Loucy (cell line): ENCODE results near the gene UCK2.

Experiments used
- EZH2phosphoT487 ChIP-seq: fragments of 200-600 bp; IDR thresholded peaks from 2 replicates; pipeline ENCODE4 v1.6.1; 2018; ENCODE audit warnings: antibody characterized with exemption, mild to moderate bottlenecking, moderate library complexity, borderline replicate concordance
- TF ChIP-seq, protein P1 (sequence below): fragments of 200-600 bp; sonication (generic); conservative IDR thresholded peaks from 2 replicates; pipeline ENCODE4 v1.5.1; 2014; ENCODE audit warnings: mild to moderate bottlenecking, antibody characterized with exemption, low read length

DNA sequence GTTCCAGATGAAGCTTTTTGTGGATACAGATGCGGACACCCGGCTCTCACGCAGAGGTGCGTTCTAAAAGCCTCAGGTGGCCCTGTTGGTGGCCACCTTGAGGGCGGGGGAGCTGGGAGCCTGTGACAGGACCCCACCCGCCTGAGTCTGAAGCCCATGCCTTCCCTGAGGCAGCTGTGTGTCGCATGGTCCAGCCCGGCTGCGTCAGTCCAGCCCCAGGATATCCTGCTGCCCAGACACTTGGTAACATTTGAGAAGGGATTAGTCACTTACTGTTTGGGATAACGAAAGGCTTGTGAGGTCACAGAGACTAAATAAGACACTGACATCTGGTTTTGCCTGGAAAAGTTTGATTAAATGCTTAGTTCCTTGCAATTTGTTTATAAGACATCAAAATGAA, 68.9 kb downstream of the UCK2 start:
- TF ChIP-seq, protein P1, sequence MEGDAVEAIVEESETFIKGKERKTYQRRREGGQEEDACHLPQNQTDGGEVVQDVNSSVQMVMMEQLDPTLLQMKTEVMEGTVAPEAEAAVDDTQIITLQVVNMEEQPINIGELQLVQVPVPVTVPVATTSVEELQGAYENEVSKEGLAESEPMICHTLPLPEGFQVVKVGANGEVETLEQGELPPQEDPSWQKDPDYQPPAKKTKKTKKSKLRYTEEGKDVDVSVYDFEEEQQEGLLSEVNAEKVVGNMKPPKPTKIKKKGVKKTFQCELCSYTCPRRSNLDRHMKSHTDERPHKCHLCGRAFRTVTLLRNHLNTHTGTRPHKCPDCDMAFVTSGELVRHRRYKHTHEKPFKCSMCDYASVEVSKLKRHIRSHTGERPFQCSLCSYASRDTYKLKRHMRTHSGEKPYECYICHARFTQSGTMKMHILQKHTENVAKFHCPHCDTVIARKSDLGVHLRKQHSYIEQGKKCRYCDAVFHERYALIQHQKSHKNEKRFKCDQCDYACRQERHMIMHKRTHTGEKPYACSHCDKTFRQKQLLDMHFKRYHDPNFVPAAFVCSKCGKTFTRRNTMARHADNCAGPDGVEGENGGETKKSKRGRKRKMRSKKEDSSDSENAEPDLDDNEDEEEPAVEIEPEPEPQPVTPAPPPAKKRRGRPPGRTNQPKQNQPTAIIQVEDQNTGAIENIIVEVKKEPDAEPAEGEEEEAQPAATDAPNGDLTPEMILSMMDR = no peak
- no peak for TF ChIP-seq EZH2phosphoT487
